ENCODE measurements around the gene SLC43A2.
"Not testable (repeated sequence)": the region's sequence is repeated elsewhere in the genome, so short reads cannot be mapped to it uniquely, and the experiment has no call there.

SLC43A2 gene

GRCh38 chr17:1568950-1569810 lies 59.5 kb downstream of the SLC43A2 start:
- no peak for TF ChIP-seq ZNF8 (CRISPR knock-in tag; IDR thresholded peaks at IDR 0.05)
- TF ChIP-seq ZNF565 (CRISPR knock-in tag; conservative IDR thresholded peaks at IDR 0.05; ENCODE audit: low read depth), result no peak
- no peak for TF ChIP-seq ZC3H10 (CRISPR knock-in tag; IDR thresholded peaks at IDR 0.05)
- no peak for TF ChIP-seq ZNF70 (CRISPR knock-in tag; IDR thresholded peaks at IDR 0.05)
- TF ChIP-seq TCF4 (CRISPR knock-in tag; IDR thresholded peaks at IDR 0.05; ENCODE audit: borderline replicate concordance), result no peak
- no peak for TF ChIP-seq ISL1 (CRISPR knock-in tag; IDR thresholded peaks at IDR 0.05)
- no peak for TF ChIP-seq OSR1 (CRISPR knock-in tag; IDR thresholded peaks at IDR 0.05)
- TF ChIP-seq ARNTL (CRISPR knock-in tag; IDR thresholded peaks at IDR 0.05; ENCODE audit: borderline replicate concordance, low read depth), result no peak
- TF ChIP-seq TSHZ2 (CRISPR knock-in tag; IDR thresholded peaks at IDR 0.05), result no peak
- no peak for TF ChIP-seq CSDC2 (CRISPR knock-in tag; IDR thresholded peaks at IDR 0.05)

GRCh38 chr17:1566505-1567199 lies 62.0 kb downstream of the SLC43A2 start:
- ATAC-seq, result no peak
- TF ChIP-seq ZNF8 (CRISPR knock-in tag; IDR thresholded peaks at IDR 0.05) (no peak), ARNTL (CRISPR knock-in tag; IDR thresholded peaks at IDR 0.05; ENCODE audit: borderline replicate concordance, low read depth) (no peak), ESRRG (CRISPR knock-in tag; IDR thresholded peaks at IDR 0.05) (no peak)

More at GRCh38 chr17:1568950-1569810, 59.5 kb downstream of the SLC43A2 start:
- no peak for ATAC-seq

GRCh38 chr17:1565877-1566276 lies 62.8 kb downstream of the SLC43A2 start:
- ATAC-seq, result no peak
- no peak for TF ChIP-seq OSR1 (CRISPR knock-in tag; IDR thresholded peaks at IDR 0.05)

- peak; percentile 8 for ATAC-seq
- TF ChIP-seq PPARA (CRISPR knock-in tag; IDR thresholded peaks at IDR 0.05; ENCODE audit: borderline replicate concordance), result no peak
- TF ChIP-seq ZNF565 (CRISPR knock-in tag; conservative IDR thresholded peaks at IDR 0.05; ENCODE audit: low read depth), result no peak
- no peak for TF ChIP-seq ARNTL (CRISPR knock-in tag; IDR thresholded peaks at IDR 0.05; ENCODE audit: borderline replicate concordance, low read depth)
- no peak for TF ChIP-seq POU6F1 (CRISPR knock-in tag; IDR thresholded peaks at IDR 0.05; ENCODE audit: borderline replicate concordance, low read depth)
- no peak for TF ChIP-seq BACH2 (CRISPR knock-in tag; IDR thresholded peaks at IDR 0.05; ENCODE audit: borderline replicate concordance)
- TF ChIP-seq ZNF70 (CRISPR knock-in tag; IDR thresholded peaks at IDR 0.05), result no peak
- TF ChIP-seq SNAI2 (CRISPR knock-in tag; IDR thresholded peaks at IDR 0.05), result no peak
- no peak for TF ChIP-seq ZFP3 (CRISPR knock-in tag; IDR thresholded peaks at IDR 0.05)
- TF ChIP-seq ZC3H10 (CRISPR knock-in tag; IDR thresholded peaks at IDR 0.05), result no peak
- TF ChIP-seq TOX (CRISPR knock-in tag; IDR thresholded peaks at IDR 0.05; ENCODE audit: borderline replicate concordance), result no peak
- TF ChIP-seq TCF4 (CRISPR knock-in tag; IDR thresholded peaks at IDR 0.05; ENCODE audit: borderline replicate concordance), result no peak
- TF ChIP-seq OSR1 (CRISPR knock-in tag; IDR thresholded peaks at IDR 0.05), result no peak
- no peak for TF ChIP-seq ZFP30 (CRISPR knock-in tag; IDR thresholded peaks at IDR 0.05)
- TF ChIP-seq PATZ1 (CRISPR knock-in tag; IDR thresholded peaks at IDR 0.05; ENCODE audit: borderline replicate concordance), result no peak
Measured at GRCh38 chr17:1563786-1564613, 64.6 kb downstream of the SLC43A2 start.

GRCh38 chr17:1563471-1563785 lies 65.2 kb downstream of the SLC43A2 start:
- ATAC-seq, result not testable (repeated sequence)

Measured in SK-N-SH treated with all-trans-retinoic acid at 6 μM for 48 hours (cell line).